GM18499 (cell line): ENCODE results near the gene ALK.

Experiments used
- ATAC-seq: cut with Tn5 transposase; IDR thresholded peaks from one replicate; pipeline ENCODE4 v1.9.1; 2021; ENCODE audit warnings: moderate number of reproducible peaks; ENCODE audit not compliant: insufficient read depth, unreplicated experiment

Gene ALK

DNA sequence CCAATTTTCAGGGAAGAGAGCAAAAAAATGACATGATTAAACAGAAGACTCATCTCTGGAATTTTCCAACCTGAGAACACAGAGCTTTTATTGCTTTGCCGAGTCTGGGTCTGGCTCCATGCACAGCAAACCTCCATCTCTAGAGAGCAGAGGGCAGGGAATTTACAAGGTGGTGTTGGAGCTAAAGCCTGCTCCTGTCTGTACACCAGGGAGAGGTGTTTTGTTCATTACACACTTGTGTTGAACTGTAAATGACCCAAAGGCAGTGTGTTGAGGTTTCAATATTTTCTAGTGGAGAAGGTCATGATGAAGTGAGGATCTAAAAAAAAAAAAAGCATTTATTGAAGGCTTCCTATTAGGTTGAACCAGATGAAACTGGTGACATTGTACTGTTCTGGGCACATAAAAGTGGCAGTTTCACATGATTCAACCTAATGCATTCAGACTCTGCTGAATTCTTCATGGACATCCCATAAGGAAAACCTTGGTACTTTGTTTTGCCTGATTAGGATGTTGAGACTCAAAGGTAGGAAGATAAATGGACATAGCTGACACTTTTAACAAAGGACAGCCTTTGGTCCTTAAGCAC is 567.9 kb downstream of the ALK start:
- no peak for ATAC-seq

- no peak for ATAC-seq
These were observed 569.3 kb downstream of the ALK start for GRCh38 chr2:29351916-29352591.

GRCh38 chr2:29351248-29351647 is 570.1 kb downstream of the ALK start:
- ATAC-seq = no peak

GRCh38 chr2:29349316-29350030 is 571.9 kb downstream of the ALK start:
- no peak for ATAC-seq

DNA sequence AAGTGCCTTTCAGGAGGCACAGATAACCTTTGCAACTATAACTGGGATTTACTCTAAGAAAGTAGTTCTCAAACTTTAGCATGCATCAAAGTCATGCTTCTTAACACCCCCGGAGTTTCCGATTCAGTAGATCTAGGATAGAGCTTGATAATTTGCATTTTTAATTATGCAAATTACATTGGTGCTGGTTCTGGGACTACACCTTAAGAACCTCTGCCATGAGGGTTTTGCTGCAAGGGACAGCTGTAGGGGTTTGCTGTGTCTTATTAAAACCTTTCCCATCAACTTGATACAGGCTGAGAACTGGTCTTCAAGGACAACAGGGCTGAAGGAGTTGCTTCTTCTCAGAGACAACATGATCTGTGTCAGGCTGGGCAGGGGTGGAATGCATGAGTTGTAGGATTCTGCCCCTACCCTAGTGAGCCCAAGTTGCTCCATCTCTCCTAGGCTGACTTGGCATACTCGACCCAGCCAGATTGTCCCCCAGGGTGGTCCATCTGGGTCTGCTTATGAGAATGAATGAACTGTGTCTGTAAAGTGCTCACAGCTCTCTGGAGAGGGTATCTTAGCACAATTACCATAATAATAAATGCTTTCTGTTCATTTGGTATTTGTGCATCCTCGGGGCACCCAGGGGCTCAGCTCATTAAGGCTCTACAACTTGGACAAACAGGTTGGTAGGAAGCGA is 573.5 kb downstream of the ALK start:
- no peak for ATAC-seq

DNA sequence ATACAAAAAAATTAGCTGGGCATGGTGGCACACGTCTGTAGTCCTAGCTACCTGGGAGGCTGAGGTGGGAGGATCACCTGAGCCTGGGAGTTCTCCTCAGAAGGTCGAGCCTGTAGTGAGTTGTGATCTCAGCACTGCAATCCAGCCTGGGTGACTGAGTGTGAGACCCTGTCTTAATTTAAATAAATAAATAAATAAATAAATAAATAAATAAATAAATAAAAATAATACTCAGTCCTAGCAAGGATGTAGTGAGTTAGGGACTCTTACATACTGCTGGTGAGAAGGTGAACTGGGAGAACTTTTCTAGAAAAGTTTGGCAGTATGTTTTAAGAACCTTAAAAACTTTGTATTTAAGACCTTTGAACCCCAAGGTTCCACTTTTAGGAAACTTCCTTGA is 576.1 kb downstream of the ALK start:
- ATAC-seq = no peak

DNA sequence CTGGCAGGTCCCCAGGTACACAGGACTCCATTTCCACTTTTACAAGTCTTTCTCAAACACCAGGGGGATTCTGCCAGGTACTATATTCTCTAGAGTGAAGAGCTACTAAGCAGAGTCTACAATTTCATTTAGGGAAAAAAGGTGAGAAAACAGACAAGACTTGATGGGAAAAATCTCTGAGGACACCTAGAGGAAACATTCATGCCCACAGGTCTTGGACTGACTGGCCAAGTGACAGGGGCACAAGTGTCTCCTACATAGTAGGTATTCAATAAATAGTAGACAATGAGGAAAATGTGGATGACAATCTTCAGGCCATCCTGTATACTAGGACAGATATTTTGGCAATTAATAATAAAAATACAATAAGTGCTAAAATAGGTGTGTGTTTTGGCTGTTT is 577.6 kb downstream of the ALK start:
- ATAC-seq = no peak

DNA sequence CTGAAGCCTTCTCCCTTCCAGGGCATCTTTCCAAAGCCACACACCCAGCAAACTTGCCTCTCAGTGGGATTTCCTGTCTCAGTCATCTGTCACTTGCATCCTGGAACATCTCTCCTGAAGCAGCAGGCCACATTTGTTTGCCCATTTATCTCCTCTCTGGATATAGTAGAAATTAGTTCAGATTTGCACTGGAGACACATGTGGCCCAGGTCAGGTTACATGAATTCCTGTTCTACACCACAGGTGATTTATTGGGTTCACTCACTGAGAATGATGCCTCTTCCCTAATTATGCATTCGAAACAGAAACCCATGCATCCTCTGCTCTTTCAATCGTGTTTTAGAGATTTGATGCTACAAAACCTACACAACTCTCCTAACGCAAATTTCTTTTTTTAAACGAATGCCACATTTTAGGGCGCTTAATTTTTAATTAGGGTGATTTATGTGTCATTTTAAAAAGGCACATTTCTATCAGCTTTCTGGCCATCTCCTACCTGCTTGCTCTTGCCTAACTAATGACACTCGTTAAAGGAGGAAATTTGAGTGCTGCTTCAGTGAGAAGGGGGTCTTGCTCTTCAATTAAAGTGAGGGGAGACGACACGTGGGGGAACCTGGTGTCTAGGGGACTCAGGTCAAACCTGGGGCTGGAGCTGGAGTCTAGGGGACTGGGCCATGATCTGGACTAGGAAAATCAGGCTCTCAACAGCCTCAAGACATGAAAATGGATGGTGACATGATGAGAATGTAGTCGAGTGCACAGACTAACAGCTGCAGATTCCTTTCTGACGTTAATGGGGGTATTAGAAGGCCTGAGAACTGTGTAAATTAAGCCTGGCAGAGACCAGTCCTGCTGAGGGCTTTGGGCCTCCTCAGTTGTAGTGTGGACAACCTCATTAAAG is 584.8 kb downstream of the ALK start:
- no peak for ATAC-seq

- no peak for ATAC-seq
These were observed 586.0 kb downstream of the ALK start for GRCh38 chr2:29335396-29335795.

DNA sequence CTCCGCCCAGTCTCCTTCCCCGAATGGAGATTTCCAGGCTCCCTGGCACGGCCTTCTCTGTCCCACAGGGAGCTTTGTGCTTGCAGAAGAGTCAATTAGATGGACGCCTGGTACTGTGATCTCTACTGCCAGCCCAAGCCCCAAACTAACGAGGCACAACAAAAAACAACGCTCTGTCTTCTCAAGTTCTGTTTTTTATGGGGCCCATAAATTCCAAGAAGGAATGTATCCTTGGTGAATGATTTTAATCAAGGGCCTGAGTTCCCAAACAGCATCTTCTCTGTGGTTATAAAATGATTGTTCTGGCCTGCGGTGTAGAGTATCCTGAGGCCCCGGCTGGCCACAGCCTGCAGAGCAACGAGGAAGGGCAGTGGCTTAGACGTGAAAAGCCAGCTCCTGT is 586.7 kb downstream of the ALK start:
- ATAC-seq = no peak

- no peak for ATAC-seq
These were observed 588.8 kb downstream of the ALK start for GRCh38 chr2:29332540-29332939.

GRCh38 chr2:29329899-29330298 is 591.5 kb downstream of the ALK start:
- ATAC-seq = no peak

GRCh38 chr2:29326926-29327325 is 594.5 kb downstream of the ALK start:
- no peak for ATAC-seq

DNA sequence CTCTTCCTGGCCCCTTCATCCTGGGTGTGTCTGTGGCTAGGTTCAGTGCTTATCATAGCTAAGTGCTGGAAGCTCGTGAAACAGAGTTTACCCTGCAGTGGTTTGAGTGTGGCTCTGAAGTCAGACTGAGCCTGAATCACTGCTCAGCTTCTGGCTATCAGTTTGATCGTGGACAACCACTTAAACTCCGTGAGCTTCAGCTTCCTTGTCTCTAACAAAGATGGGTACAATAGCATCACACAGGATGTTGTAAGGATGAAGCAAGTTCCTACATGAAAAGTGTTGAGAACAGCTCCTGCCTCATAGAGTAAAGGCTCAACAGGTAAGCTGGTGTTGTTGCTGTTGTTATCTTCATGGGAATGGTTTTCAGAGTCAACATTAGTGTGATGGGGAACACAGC is 595.8 kb downstream of the ALK start:
- ATAC-seq = no peak

GRCh38 chr2:29323961-29324360 is 597.4 kb downstream of the ALK start:
- no peak for ATAC-seq

DNA sequence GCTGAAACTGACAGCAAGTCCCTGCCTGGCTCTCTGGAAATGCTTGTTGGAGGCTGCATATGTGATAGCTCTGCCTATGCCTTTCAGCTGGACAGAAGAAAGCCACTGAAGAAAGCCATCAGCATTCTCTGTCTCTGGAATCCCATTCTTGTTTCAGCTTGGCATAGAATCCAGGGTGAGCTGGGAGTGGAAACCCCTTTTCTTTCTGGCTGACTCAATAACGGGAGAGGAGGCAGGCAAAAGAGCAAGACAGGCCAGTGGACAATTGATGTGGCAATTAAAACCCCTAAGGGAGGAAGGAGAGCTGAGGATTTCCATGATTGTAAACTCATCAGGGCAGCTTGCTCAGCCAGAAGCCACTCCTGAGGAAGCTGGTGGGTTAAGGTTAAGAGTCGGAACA is 598.1 kb downstream of the ALK start:
- no peak for ATAC-seq

DNA sequence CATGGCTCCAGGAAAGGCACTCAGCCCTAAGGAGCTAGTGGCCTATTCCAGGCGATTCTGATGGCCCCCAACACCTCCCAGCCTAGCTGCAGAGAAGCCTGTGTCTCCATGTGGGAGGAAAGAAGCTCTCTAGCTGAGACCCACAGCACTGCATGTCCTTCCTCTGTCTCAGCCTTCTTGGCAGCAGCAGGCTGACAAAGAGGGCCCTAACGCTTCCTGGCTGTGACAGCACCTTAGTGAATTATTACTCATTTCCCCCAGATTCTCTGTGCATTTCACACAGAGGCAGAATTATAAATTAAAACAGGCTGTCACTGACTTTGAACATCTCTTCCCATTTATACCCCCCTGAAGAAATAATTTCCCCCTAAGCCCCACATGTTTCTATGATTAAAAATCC is 599.4 kb downstream of the ALK start:
- no peak for ATAC-seq

DNA sequence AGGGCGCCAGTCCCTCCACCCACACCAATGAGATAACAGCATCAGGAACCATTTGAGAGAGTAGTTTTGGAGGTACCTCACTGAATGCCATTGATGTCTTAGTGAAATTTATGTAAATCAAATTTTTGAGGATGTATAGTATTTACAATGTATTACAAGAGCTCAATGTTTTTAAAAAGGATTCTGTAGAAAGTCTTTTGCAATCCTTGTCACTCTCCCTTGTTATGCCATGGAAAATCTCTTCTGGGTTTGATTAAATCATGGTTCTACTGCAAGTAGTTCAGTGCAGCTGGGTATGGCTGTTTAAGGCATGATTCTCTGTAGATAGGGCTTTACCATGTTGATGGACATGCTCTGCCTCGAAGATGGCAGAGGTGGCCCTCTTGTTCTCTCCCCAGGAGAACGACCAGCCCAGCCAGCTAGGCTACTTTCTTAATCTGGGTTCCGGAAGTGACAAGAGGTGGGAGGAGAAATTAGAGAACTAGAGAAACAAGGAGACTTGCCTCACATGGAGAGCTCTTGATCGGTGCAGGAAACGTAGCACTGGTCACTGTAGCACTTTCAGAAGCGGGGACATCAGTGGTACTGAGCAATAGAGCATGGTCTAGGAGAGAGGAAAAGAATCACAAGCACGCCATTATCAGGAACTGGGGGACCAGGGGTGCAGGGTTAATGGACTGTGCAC is 603.4 kb downstream of the ALK start:
- no peak for ATAC-seq

DNA sequence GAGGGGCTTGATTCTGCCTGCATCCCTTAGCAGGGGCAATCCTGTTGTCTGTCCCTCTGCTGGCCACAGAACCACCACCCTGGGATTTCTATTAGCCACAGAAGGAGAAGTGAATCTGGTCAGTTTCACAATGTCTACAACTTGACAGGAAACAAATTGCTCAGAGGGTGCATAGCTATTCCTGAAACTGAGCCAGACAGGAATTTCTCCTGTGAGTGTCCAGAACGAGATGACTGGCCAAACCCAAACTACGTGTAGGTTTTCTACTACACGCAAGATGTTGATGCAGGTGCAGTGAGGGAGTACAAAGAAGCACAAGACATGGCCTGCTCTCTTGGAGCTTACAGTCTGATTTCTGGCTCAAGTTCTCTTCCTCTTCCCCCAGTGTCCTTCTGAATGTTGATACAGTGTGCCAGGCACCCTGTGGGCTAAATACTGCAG is 604.3 kb downstream of the ALK start:
- ATAC-seq = peak; percentile 46
